ENCODE measurements around the gene FAM237B.
A peak's percentile ranks its signal among the peaks of the same experiment; 100 is the strongest.
"Not testable (repeated sequence)": the region's sequence is repeated elsewhere in the genome, so short reads cannot be mapped to it uniquely, and the experiment has no call there.

FAM237B gene

GRCh38 chr7:90320801-90321494, at the start of gene FAM237B:
Gene FAM237B, minus strand, starts transcription at chr7:90321304. Its CDS starts 1,556 bp downstream, at chr7:90319748.
- DNase-seq = no peak

GRCh38 chr7:90351987-90352386, 30.9 kb upstream of the FAM237B start:
- no peak for DNase-seq

- not testable (repeated sequence) for DNase-seq
These were observed 28.9 kb upstream of the FAM237B start for GRCh38 chr7:90350032-90350431.

GRCh38 chr7:90349305-90349704, 28.2 kb upstream of the FAM237B start:
- no peak for DNase-seq

GRCh38 chr7:90347759-90348158, 26.7 kb upstream of the FAM237B start:
- no peak for DNase-seq

- DNase-seq = peak; percentile 95
These were observed 25.4 kb upstream of the FAM237B start, which contains the start of gene GTPBP10 for GRCh38 chr7:90346336-90347125. Gene GTPBP10, plus strand, starts transcription at chr7:90346716. Its CDS starts 26 bp downstream, at chr7:90346742.

GRCh38 chr7:90345595-90346335, 24.7 kb upstream of the FAM237B start:
- peak; percentile 16 for DNase-seq

- no peak for DNase-seq
These were observed 23.9 kb upstream of the FAM237B start for GRCh38 chr7:90345016-90345415.

- DNase-seq = no peak
These were observed 16.0 kb upstream of the FAM237B start for GRCh38 chr7:90337106-90337505.

GRCh38 chr7:90334926-90335325, 13.8 kb upstream of the FAM237B start:
- not testable (repeated sequence) for DNase-seq

GRCh38 chr7:90334193-90334843, 13.2 kb upstream of the FAM237B start:
- DNase-seq = no peak

GRCh38 chr7:90326500-90326899, 5.4 kb upstream of the FAM237B start:
- no peak for DNase-seq

- no peak for DNase-seq
These were observed 1.7 kb upstream of the FAM237B start for GRCh38 chr7:90322837-90323236.

- no peak for DNase-seq
These were observed 695 bp downstream of the FAM237B start for GRCh38 chr7:90320418-90320800.

- DNase-seq = no peak
These were observed 1.1 kb downstream of the FAM237B start for GRCh38 chr7:90320014-90320413.

GRCh38 chr7:90313907-90314306, 7.2 kb downstream of the FAM237B start:
- DNase-seq = no peak

GRCh38 chr7:90312745-90313144, 8.4 kb downstream of the FAM237B start:
- DNase-seq = no peak

GRCh38 chr7:90311175-90311574, 9.9 kb downstream of the FAM237B start:
- DNase-seq = no peak

- no peak for DNase-seq
These were observed 11.2 kb downstream of the FAM237B start for GRCh38 chr7:90309872-90310271.

GRCh38 chr7:90303241-90303640, 17.9 kb downstream of the FAM237B start:
- no peak for DNase-seq

- peak; percentile 9 for DNase-seq
These were observed 22.7 kb downstream of the FAM237B start for GRCh38 chr7:90298145-90299038.

Data from CD4-positive, alpha-beta T cell treated with Interleukin-21 for 1 hour (primary cell).